Adrenal gland (tissue), 5 donors: Measurements from ENCODE around the gene TBC1D8B.

Experiments
- CTCF ChIP-seq, 6 experiments: fragments of 450-650 bp in 4 of 6; fragments of 200-600 bp in 2 of 6; sonication (generic) in 1 of 6; IDR thresholded peaks; 1 replicate in 5 of 6; 2 replicates in 1 of 6; pipeline versions ENCODE4 v1.5.1 to v1.8.0; 2016 to 2021; ENCODE audit warnings: antibody characterized with exemption in 6 of 6, mild to moderate bottlenecking in 2 of 6, moderate library complexity in 1 of 6
- POLR2A ChIP-seq, 2 donors: fragments of 450-650 bp; IDR thresholded peaks; one replicate each; pipeline ENCODE4 v1.6.1; 2017; ENCODE audit warnings: antibody characterized with exemption in 2 of 2, mild to moderate bottlenecking in 2 of 2, moderate library complexity in 1 of 2
- donor health status: DM: no; HTN: no; CAD: no.

- TF ChIP-seq CTCF (IDR thresholded peaks at IDR 0.05) (no peak), POLR2A (IDR thresholded peaks at IDR 0.05) (no peak)
These were observed 119.2 kb downstream of the TBC1D8B start for GRCh38 chrX:106921637-106922036.
